Stimulated activated CD4-positive, alpha-beta T cell treated with anti-CD3 and anti-CD28 coated beads, Interleukin-15, amount 100 ng/mL, for 24 hours (primary cell): ENCODE measurements around the gene CEP57L1.
"Not testable (repeated sequence)": the region's sequence is repeated elsewhere in the genome, so short reads cannot be mapped to it uniquely, and the experiment has no call there.

ENCODE experiments used
- DNase-seq: peaks from one replicate; pipeline ENCODE4 v3.0.0-alpha.2; 2020

Gene CEP57L1

DNA sequence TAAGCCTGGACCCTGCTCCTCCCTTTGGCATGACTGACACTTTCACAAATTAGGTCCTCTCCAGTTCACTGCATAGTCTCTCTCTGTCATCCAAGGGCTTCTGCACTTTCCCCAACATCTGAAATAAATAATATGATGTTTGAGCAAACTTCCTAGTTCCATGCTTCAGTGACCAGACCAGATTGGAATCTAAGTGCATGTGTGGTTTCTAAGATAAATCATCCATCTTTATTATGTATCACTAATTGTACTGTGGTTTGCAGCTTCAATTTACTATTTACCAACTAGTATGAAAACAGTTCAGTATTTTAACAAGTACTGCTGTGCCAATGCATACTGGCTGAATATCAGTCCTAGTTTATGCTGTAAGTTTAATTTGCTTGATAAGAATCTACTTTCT, 19.4 kb upstream of the CEP57L1 start:
- no peak for DNase-seq

DNA sequence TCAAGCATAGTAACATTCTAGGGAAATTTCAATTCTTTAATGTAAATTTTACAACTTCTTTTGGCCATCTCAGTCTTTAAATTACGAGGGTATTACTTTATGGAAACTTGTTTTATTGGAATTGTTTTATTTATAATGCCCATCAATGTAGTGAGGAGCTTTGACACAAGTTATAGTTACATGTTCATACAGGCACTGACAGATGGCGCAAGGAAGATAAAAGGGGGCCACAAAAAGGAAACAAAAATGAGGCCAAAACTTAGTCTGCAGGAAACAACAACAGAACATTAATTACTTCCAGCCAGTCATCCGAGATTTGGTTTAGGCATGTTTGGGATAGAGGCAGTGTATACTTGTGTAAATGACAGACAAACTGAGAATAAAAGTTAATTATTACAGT, 18.9 kb upstream of the CEP57L1 start:
- DNase-seq = no peak

DNA sequence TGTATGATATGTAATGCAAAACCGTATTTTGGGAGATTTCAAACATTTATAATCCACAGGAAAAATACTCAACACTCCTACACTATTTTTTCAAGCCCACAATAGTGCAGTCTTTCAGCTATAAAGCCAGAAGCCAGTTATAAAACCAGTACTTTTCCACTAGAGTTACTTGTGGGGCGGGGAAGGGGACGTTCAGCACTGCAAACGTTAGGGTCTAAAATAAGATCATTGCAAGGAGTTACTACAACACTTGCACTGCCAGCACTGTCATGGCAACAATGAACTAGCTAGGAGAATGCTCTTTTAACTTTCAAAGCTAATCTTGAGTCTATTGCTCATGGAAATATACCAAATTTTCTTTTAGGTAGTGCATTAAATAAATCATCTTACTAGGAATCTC, 15.3 kb upstream of the CEP57L1 start:
- no peak for DNase-seq

DNA sequence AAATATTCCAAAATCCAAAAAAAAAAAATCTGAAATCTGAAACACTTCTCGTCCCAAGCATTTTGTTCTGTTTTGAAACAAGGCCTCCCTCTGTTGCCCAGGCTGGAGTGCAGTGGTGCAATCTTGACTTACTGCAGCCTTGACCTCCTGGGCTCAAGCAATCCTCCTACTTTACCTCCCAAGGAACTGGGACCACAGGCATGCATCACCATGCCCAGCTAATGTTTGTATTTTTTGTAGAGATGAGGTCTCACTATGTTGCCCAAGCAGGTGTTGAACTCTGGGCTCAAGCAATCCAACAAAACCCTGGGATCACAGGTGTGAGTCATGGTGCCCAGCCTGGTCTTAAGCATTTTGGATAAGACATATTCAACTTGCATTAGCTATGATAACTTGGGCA, 14.3 kb upstream of the CEP57L1 start:
- DNase-seq = no peak

DNA sequence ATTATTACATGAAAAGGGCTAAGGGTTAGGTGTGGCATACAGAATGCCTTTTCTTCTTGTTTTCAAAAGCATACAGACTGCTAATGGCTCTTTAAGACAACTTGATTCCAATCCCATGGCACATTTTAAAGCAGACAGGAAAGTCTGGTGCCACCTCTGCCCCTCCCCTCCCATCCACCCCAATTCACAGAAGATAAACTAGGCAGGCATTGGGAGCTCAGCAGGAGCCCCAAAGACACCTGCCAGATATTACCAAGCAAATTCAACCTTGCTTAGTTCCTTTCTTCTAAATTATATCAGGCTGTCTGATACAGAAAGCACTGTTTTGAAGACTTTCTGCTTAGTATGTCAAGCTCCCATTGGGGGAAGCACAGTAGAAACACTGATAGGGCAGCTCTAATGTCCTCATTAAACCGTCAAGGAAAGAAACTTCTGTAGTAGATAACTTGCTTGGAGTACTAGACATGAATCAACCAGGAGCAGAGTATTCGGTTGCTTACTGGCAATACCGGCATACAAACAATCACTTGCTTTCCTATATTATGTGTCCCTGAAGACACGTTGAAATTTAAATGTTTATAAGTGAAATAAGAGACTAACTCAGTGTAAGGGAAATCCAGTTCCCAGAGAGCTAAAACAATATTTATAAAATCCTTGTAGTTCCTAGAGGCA, 13.7 kb upstream of the CEP57L1 start:
- DNase-seq = no peak

DNA sequence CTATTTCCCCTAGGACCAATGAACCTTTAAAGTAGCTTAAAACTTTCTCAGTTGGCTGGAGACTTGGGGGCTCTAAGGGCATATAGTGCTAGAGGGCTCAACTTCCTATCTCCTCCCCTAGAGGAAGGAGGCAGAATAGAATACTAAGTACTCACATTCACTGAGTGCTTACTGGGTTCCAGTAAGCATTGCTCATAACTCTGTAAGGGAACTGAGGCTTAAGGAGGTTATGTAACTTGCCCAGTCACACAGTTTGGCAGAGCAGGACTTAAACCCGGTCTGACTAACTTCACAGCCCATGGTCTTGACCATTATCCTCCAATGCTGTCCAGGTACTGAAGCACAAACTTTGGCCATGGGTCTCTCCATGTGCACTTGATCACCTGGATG, 13.1 kb upstream of the CEP57L1 start:
- DNase-seq = no peak

DNA sequence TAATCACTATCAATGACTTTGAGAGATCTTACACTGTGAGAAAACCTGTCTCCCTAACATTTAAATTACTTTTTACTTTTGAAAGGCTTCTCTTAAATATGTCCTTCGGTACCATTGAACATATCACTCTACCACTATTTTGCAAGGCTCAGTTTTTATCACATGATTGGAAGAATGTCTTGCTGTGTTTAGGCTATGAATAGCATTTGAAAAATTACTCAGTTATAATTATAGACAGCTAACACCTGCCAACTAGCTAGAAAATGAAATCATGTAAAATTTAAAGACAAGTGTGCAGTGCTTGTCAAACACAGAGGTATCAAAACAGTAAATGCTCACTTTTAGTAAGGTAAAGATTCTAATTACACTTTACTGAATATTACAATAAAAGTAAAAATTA, 11.7 kb upstream of the CEP57L1 start:
- no peak for DNase-seq

DNA sequence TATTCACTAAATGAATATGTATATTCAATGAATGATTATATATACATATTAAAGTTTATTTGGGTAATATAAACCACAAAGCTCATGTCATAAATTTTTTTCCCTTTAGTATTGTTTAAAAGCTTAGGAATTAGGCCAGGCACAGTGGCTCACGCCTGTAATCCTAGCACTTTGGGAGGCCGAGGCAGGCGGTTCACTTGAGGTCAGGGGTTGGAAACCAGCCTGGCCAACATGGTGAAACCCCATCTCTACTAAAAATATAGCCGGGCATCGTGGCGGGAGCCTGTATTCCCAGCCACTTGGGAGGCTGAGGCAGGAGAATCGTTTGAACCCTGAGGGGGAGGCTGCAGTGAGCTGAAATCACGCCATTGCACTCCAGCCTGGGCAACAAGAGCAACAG, 11.2 kb upstream of the CEP57L1 start:
- not testable (repeated sequence) for DNase-seq

DNA sequence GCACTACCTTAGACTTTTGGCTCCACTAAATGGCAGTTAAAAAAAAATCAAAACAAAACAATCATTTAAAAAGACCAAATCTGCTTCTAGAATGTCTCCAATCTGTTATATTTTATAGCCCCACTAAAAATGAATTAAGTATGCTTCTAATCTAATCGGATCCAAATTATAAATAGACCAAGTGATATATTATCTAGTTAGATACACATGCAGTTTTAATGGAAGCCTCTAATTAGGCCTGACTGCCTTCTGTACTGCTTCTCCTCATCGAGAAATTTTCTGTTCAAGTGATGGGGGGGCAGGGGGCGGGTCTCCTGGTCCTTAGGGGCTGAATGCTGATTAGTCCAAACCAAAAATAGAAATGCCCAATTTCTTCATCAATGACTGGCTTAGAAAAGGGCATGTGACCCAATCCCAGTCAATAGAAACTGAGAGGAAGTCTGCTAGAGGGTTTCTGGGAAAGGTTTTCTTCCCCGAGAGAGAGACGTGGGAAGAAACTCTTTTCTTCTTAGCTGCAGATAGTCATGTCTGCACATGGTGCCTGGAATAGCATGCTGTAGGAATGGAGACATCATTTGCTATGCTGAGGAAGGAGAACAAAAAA, 7.5 kb upstream of the CEP57L1 start:
- no peak for DNase-seq

DNA sequence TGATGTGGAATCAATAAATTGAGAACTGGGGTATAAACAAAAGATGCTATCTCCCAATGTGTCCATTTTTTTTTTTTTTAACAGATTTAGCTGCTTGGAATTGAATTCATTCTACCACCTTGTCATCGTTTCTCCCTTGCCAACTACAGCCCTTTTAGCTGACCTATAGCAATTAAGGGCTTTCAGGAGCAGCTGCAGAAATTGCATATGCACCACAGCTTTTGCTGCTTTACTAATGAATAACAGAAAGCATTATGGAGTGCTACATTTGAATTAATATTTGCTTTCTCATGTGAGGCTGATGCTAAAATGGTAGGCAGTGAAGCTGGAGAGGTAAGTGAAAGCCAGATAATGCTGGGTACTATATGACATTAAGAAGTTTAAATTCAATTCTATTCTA, 6.3 kb upstream of the CEP57L1 start:
- no peak for DNase-seq

DNA sequence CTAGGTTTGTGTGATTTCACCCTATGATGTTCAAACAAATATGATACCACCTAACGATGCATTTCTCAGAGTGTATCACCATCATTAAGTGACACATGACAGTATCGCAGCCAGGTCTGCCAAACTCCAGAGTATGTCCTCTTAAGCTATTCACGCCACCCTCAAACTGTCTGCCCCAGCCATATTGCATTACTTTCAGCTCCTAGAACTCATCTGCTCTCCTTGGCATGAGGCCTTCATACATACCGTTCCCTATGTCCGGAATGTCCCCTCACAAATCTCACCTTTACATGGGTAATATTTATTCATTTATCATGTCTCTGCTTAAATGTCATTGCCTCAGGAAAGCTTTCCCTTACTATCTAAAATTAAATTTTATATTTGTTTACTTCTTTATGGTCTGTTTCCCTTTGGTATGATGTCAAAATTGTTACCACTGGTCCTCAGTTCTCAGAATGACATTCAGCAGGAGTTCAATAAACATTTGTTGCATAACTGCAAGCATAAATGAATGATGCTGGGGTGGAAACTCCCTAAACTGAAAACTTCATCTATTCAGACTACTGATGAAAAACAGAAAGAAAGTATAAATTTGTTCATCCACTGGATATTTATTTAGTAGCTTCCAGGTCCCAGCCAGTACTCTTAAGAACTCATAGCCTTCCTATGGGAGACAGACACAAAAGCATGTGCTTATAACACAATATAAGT, 3.8 kb upstream of the CEP57L1 start:
- DNase-seq = no peak

DNA sequence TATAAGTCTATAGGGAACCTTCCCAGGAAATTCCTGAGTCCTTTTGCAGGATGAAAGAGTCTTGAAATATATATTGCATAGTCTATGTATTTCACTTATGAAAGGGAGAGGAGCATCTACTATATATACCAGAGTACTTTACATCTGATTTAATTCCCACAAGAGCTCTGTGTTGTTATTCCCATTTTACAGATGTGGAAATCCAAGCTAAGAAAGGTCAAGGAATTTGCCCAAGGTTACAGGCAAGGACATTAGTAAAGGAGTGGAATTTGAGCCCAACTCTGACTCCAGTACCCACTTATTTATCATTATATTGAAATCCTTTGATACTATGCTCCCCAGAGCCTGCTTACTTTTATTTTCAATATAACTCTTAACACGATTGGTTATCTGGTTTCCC, 3.2 kb upstream of the CEP57L1 start:
- DNase-seq = no peak

DNA sequence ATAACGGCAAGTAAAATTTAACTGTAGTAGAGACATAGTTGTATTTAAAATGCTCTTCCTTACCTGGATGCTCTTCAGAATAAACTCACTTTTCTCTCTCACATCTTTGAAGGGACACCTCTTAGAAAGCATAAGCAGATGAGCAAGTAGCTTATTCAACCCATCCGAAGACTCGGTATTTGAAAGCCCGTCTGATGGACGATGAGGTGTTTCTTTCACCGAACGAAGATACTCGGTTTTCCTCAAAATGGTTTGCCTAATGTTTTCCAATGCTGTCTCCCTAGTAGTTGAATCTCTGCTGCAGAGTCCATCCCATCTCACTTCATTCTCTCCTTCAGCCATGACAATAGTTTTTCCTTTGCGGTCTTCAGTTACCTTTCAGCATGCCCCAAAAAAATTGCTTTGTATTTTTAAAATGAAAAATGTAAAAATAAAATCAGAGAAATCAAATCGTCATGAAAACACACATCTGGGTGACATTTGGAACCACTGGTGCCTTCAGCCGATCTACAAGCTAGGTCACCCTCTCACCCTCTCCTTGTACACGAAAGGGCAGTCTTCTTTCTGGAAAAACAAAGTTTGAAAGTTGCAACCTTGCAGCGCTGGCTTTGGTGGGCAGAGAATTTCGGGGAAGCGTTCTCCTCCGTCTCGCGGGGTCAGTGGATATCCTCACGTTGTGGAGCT, 1.4 kb upstream of the CEP57L1 start:
- no peak for DNase-seq

DNA sequence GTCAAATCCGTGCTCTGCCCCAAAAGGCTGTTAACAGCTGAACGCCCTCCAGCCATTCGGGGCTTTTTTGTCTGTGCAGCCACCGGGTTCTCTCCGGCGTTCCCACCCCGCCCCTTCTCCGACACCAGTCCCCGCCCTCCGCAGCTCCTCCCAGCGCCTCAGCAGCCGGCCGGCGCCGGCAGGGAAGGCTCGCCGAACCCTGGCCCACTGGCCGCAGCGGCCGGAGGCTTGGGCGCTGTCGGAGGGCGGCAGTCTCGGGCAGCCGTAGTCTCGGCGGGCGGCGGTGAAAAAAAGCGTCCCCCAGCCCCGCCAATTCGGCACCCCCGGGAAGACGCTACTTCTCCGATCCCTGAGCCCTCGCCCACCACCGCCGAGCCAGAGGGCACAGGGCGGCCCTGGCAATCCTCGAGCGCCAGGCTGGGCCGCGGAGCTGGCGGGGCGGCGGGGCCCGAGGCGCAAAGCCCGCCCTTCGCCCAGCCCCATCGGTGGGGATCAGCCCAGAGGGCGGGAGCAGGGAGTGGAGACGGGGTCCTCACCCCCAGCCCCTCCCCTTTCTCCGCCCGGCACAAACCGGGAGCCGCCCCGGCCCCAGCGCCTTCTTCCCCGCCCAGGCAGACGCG, 781 bp upstream of the CEP57L1 start, which contains the start of gene SESN1:
Gene SESN1 (minus strand): TSS at position 431 of the 620 bp plus-strand sequence. CDS start 773 bp downstream, outside the sequence.
- DNase-seq = peak; percentile 98

DNA sequence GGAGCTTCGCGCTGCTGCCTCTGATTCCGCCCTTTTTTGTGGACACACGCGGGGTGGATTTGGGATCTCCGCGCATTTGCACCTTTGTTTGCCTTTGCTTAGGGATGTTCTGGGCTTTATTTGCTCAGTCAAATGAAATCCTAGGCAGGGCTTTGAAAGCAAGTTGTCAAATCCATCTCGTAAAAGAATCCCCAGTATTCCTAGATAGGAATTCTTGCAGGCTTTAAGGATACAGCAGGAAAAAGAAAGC, 453 bp downstream of the CEP57L1 start:
- DNase-seq = no peak

DNA sequence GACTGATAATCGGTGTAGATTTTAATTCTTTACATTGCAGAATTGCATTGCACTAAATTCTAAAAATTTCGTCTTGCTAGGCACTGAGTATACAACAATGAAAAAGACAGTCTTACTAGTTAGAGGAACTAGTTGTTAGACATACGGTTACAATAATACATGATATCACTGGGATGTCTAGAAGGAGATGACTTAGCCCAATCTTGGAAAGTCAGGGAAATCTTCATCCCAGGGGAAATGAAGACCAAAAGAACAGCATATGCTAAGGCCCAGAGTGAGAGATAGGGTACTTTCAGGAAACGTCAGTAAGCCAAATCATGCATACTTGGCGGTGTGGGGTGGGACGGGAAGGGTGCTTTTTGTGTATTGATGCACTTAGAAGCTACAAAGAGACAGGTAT, 901 bp downstream of the CEP57L1 start:
- no peak for DNase-seq

DNA sequence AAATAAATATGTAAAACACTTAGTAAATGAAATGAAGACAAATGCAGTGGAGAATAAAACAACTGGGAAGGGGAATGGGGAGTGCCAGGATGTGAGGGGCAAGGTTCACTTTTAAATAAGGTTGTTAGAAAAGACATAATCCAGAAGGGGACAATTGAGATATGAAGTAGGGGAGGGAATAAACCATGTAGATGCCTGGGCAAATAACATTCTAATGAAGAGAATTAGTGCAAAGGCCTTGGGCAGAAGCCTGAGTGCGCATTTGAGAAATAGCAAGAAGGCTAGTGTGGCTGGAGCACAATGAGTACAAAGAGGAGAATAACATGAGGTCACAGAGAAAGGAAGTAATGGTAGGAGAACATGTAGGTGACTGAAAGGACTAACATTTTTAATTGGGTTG, 2.4 kb downstream of the CEP57L1 start:
- no peak for DNase-seq

DNA sequence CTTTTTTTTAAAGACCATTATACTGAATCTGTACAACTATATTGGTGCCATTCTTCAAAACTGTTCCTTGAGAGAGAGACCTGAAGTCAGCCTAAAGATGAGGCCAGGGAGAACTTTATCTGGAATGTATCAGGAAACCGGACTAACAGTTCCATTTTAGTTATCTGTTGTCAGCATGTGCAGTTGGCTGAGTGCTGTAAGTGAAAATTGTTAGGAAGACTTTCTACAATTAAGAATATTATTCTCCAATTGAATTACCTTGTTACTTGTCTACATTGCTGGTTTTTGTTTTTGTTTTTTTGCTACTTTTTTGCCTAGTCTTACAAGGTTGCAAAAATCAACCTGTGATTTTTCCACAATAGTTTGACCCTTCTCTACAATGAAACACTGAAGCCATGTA, 7.5 kb downstream of the CEP57L1 start:
- no peak for DNase-seq

DNA sequence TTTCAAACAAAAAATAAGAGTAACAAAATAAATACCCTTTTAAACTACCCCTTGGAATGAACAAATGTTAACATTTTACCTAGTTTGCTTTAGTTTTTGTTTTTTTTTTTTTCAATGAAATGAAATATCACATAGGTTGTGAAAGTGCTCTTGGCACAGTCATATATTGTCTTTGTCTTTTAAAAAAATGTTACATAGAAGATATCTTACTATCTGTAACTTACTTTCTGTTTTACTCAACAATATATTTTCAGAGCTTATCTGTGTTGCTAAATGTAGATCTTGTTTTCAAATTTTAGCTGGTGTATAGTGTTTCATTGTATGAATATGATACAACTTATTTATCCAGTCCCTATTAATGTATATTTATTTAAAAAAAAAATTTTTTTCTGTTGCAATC, 8.6 kb downstream of the CEP57L1 start:
- no peak for DNase-seq

DNA sequence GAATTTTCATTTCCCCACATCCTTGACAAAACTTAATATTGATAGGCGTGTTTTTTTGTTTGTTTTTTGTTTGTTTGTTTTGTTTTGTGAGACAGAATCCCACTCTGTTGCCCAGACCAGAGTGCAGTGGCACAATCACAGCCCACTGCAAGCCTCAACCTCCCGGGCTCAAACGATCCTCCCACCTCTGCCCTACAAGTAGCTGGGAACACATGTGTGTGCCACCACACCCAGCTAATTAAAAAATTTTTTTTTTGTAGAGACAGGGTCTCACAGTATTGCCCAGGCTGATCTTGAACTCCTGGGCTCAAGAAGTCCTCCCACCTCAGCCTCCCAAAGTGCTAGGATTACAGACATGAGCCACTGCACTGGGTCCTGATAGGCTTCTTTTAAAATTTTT, 9.2 kb downstream of the CEP57L1 start:
- DNase-seq = no peak

DNA sequence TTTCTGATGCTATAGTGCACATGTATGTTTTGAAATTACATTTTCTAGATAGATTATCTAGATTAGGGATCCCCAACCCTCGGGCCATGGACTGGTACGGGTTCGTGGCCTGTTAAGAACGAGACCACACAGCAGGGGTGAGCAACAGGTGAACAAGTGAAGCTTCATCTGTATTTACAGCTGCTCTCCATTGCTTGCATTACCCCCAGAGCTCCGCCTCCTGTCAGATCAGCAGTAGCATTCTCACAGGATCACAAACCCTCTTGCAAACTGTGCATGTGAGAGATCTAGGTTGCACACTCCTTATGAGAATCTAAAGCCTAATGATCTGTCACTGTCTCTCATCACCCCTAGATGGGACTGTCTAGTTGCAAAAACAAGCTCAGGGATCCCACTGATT, 10.4 kb downstream of the CEP57L1 start:
- DNase-seq = no peak

DNA sequence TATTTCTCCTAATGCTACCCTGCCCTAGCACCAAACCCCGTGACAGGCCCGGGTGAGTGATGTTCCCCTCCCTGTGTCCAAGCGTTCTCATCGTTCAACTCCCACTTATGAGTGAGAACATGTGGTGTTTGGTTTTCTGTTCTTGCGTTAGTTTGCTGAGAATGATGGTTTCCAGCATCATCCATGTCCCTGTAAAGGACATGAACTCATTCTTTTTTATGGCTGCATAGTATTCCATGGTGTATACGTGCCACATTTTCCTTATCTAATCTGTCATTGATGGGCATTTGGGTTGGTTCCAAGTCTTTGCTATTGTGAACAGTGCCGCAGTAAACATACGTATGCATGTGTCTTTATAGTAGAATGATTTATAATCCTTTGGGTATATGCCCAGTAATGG, 14.4 kb downstream of the CEP57L1 start:
- not testable (repeated sequence) for DNase-seq

DNA sequence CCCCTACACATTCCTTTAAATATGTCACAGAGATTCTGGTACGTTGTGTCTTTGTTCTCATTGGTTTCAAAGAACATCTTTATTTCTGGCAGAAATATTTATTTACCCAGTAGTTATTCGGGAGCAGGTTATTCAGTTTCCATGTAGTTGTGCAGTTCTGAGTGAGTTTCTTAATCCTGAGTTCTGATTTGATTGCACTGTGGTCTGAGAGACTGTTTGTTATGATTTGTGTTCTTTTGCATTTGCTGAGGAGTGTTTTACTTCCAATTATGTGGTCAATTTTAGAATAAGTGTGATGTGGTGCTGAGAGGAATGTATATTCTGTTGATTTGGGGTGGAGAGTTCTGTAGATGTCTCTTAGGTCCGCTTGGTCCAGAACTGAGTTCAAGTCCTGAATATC, 17.4 kb downstream of the CEP57L1 start:
- not testable (repeated sequence) for DNase-seq
